Stimulated activated CD8-positive, alpha-beta memory T cell treated with anti-CD3 and anti-CD28 coated beads, Interleukin-2, amount 100 ng/mL, for 1 hour (primary cell): Measurements from ENCODE around the gene CD9.

Experiments
- DNase-seq, 2 donors: peaks; one replicate each; pipeline ENCODE4 v3.0.0-alpha.2; 2020; ENCODE audit warnings: low read depth in 2 of 2

CD9 gene

GRCh38 chr12:6241495-6241894, 41.3 kb downstream of the CD9 start:
- no peak for DNase-seq

DNA sequence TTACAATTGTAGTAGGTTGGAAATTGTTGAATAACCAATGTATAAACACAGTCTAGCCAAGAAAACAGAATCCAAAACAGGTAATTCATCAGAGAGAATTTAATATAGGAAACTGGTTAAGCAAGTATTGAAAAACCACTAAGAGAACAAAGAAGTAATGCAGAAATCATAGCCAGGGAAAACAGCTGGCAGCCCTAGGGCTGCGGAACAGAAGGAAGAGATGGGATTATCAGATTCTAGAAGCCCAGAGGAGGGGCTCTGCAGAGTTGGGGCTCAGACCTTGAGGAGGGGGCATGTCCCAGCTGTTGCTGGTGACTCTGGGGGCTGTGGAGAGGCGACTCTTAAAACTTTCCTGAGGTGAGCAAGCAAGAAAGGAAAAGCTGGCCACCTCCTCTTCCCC, 49.4 kb downstream of the CD9 start:
- no peak for DNase-seq

DNA sequence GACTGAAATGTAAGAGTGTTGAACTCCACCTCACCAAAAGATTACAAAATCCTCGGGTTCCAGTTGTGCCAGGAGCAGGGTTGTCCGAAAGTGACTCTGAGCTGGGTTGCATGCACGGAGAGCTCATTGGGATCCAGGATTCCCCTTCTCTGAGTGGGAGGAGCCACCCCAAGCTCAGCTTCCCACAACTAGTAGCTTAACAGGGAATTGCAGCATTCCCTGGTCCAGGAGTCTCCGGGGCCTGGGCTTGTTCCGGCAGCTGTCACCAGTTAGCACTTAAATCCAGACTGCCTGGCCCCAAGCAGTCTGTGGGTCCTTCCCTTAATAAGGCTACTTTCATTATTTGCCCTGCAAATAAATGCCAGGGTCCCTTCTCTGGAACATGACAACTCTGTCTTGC, 50.1 kb downstream of the CD9 start:
- no peak for DNase-seq

- no peak for DNase-seq
These were observed 53.1 kb downstream of the CD9 start for GRCh38 chr12:6253278-6253677.

DNA sequence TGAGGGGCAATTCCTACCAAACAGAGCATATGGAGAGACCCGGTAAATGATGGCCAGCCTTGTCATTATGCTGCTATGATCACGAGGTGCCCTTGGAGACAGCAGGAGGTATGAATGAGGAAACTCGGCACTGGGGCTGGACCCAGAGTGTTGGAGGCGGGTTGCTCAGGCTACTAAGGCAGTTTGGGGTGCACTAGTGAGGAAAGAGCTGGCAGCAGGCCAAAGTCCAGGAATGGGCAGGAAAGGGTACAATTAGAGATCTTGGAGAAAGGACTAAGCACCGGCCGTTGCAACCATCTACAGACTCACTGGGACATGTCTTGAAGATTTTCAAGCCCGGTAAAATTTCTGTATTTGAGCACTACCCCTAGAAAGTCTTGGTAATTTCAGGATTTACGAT, 54.3 kb downstream of the CD9 start:
- no peak for DNase-seq

DNA sequence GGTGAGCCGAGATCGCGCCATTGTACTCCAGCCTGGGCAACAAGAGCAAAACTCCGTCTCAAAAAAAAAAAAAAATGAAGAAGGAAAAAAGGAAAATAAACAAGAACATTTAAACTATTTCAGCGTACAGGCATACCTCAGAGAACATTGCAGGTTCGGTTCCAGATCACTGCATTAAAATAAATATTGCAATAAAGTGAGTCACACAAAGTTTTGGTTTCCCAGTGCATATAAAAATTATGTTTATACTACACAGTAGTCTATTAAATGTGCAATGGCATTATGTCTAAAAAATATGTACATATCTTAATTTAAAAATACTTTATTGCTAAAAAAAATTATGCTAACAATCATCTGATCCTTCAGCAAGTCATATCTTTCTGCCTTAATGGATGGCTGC, 56.8 kb downstream of the CD9 start:
- DNase-seq: no peak

- no peak for DNase-seq
These were observed 62.0 kb downstream of the CD9 start for GRCh38 chr12:6262211-6262610.

DNA sequence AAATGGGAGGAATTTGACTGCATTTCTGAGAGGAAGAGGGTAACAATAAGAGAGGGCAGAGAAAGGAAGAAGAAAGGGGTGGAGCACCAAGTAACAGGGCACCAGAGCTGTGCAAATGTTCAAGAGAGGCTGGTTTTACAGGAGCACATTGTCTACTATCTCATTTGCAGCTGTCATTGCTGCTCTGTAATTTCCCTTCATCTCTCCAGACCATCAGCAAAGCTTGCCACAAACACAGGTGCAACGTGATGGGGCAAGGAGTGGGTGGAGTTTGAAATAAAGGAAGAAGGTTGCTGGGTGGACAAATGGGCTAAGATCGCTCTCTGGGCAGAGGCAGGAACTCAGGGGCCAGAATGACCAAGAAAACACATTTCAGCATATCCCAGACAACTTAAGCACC, 62.4 kb downstream of the CD9 start:
- no peak for DNase-seq

DNA sequence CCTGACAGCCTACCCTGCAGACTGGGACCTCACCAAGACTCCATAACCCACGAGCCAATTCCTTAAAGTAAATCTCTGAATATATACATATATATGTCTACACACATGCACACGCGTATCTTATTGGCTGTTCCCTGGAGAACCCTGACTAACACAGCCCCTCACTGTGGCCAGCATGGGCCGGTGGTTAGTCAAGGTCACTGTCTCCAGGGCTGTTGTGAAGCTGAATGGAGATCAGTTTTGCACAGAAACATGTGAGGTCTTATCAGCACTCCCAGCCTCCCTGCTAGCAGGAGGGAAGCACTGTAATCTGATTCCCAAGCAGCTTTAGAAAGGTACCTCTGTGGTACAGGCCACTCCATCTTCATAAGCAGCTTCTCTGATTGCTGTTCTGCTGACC, 63.7 kb downstream of the CD9 start:
- DNase-seq: no peak

DNA sequence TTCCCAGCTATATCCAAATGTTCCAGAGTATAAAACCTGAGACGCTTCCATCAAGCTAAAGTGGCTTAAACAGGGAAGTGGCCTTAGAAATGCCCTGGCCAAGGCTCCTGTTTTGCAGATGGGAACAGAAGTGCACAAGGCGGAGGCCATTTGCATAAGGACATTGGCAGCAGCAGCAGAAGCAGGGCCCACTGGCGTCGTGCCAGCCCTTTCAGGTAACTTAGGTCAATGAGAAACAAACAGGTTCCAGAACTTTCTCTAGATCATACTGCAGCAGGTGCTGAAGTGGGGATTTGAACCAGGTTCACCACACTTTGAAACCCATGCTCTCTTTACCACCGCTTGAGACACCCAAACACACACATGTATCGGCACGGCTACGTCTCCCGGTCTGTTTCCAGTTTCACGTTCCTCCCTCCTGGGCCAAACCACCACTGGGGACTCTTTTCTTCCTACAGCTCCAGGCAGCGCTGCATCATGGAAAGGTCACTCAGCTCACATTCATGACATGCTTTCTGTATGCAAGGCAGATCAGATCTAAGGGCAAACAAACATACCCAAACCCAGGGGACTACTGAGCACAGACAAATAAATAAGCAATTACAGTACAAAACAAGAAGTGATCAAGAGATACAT, 64.3 kb downstream of the CD9 start:
- DNase-seq: no peak

GRCh38 chr12:6265038-6265405, 64.8 kb downstream of the CD9 start:
- DNase-seq: no peak

DNA sequence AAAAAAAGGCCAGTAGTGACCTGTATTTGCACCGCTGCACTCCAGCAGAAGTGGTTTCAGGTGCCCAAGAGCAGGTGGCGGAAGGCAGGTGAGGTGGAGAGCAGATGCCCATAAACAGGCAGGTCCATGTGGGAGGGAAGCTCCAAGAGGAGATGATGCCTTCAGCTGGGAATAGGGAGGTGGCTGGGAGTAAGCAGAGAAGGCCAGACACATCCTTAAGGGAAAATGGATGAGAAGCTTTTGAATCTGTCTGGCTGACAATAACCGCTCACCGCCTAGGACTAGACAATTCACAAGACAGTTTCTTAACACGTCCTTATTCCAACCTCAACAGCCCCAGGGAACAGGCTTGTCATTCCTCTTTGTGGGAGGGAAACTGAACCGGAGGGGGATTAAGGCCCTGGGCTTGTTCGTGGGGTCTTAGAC, 66.4 kb downstream of the CD9 start:
- DNase-seq: no peak

DNA sequence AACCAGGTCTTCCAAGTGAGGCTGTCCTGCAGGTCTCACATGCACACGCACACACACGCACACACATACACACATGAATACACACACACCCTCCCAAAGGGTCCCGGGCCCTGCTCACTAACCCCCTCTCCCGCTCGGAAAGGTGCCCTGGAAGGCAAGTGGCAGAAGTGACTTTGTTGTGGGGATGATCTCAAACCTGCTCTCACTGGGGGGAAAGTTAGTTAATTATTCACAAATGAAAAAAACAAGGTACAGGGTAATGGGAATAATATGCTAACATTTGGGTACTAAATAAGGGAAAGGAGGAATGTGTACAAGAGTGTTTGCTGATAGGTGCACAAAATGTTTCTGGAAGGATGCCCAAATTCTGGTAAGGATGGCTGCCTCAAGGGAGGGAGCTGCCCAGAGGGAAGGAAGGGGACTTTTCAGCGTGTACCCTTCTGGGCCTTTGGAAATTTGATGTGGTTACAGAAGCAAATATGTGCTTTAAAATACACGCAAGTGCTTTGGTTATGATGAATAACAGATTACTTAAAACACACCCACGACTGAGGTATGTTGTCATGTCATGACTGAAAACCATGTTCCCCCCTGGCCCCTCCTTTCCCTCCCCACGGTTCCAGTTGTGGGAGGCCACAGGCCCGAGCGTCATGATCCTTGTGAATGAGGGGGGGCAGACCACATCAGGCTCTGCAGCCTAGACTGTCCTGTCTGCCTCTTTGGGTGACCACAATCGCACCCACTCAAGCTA, 66.9 kb downstream of the CD9 start:
- no peak for DNase-seq

DNA sequence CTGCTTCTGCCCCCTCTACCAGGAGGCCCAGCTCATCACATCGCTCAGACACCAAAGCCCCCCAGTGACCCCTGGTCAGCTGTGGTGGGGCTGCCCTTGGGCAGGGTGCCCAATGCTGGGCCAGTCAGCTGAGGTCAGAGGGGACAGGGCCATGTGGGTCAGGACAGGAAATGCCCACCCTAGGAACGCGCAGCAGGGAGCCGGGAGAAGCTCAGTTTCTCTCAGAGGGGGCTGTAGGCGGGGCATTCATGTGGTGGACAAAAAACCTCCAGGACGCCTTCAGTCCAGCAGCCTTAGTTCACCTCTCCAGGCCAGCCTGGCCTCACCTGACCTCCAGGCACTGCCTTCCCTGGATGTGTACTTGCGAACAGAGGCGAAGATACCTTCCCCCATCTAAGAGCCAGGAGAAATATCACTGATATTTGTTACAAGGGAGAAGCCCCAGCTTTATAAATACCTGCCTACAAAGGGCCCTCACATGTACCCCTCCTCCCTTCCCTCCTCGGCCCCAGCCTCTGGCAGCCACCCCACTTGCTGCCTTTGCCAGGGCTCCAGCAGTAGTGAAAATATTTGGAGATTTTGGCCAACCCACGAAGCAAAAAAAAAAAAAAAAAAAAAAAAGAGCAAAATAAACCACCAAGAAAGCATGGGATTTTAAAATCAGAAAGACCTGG, 68.4 kb downstream of the CD9 start:
- DNase-seq: no peak

- DNase-seq: no peak
These were observed 69.8 kb downstream of the CD9 start for GRCh38 chr12:6269986-6270385.

DNA sequence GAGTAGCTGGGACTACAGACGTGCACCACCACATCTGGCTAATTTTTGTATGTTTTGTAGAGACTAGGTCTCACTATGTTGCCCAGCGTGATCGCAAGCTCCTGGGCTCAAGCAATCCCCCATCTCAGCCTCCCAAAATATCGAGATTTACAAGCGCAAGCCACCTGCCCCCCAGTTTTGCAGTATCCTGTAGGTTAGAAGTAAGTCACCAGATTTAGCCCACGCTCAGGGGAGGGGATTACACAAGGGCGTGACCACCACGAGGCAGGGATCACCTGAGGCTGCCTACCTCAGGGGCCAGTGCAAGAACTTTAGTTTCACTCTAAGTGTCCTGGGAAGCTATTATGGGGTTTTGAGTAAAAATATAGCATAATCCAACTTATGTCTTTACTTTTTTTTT, 71.1 kb downstream of the CD9 start:
- no peak for DNase-seq

DNA sequence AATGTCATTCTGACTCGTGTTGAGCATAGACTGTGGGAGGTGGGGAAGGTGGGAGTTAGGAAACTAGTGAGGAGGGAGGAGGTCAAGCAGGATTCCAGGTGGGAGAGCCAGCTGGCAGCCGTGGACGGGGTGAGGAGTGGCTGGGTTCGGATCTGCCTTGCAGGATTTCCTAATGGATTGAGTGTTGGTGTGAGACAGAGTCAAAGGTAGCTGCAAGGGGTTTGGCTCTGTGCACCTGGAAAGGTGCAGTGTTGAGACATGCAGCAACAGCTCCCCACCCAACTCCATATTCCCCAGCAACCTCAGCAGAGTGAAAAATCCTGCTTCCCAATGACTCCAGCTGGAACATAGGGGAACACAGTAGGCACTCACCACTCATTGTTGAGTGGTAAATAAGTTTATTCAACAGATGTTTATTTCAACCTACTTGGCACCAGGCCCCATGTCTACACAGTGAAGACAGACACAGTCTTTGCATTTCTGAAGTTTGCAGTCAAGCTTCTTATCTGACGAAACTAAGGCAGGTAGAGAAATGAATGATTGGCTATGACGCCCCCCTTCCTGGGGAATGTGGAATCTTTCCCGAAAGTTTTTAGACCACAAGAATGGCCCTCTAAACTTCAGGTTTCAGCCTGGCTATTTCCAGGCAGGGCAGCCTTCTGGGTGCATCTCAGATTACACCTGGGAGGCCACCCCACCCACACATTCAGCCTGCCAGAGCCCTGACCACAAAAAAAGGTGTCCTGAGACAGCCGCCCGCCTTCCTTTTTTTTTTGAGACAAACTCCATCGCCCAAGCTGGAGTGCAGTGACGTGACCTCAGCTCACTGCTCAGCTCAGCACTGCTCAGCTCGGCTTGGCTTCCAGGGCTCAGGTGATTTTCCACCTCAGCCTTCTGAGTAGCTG, 72.4 kb downstream of the CD9 start:
- no peak for DNase-seq

DNA sequence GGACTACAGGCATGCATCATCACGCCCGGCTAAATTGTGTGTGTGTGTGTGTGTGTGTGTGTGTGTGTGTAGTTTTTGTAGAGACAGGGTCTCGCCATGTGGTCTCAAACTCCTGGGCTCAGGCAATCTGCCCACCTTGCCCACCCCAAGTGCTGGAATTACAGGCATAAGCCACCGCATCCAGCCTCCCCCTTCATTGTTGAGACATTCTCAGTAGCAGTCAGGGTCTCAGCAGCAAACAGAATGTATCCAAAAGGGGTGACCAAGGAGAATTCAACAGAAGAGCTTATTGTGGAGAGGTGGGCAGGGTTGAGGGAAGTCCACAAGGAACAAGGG, 73.0 kb downstream of the CD9 start:
- DNase-seq: no peak

DNA sequence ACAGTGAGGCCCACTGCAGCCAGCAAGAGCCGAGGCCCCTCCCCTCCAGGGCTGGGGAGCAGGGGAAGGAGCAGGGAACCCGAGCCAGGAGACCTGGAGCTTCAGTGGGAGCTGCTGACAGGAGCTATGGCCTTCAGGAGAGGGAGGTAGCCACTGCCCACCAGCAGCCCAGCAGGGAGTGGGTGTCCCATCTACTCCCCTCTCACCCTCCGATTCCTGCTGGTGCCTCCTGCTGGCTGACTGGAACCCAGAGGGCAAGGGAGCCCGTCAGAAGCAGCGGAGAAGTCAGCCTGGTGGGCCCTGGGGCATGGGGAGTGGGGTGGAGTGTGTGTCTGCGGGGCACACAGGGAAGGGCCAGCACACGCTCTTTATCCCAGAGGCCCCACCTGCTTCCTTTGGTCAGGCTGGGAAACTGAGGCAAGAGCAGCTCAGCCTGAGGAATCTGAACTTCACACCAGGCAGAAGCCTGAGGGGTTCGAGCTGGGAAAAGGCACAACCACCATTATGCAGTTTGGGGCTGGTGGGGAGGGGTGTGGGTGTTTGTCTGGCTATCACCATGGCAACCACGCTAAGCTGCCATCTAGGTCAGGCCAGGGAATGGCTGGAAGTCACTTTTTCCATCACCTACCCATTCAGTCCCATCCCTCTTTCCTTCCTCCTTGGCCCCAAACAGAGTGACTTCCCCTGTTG, 73.5 kb downstream of the CD9 start:
- no peak for DNase-seq

DNA sequence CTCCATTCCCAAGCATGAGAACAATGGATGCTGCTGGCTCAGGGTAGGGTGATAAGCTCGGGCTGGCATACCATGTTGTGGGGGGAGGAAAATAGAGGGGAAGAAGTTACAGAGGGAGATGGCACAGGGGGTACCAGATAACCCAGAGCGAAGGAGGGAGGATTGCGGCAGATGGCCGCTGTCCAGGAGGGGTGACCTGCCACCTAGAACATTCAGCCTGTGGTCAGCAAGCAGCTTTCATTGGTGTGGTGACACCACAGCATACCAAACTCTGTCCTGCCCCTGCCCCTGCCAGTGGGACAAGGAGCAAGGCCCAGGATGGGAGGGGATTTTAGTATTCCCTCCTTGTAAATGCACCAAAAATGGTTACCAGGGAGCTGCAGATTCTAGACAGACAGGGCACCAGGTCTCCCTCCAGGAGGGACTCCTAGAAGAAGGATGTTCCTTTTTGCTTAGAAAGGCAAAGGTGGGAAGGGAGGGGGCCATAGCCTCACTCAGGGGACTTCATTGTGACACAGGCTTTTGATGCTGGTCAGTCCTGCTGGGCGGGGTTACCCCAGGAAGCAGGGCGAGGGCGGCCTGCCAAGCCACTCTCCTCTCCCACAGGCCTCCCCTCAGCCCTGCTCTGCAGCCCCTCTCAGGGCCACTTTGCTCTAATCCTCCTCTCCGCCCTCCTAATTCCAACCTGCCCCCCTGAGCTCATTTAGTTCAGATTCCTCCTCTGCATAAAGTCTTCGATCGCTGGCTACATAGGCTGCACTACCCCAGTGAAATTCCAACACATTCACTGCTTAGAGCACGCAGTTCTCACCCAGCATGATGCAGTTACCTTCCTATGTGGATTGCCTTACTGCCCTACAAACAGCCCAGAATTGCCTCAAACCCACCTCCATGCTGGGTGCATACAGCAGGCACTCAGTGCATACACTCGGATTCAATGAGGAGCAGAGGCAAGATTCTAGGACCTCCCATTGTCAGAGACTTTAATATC, 74.3 kb downstream of the CD9 start:
- DNase-seq: no peak
